Naive B cell (primary cell): ENCODE measurements around the gene STARD10. TPM values are rescaled to one million over a fixed set of nuclear protein-coding genes. Genes with fewer than 3 reads are reported as not detected.

Experiments used
- ATAC-seq, 2 donors: fragments of 150-1000 bp; cut with Tn5 transposase; 2 replicates each; pipeline ENCODE4 v1.10.0; 2021; ENCODE audit warnings: low read depth in 2 of 2, mild to moderate bottlenecking in 2 of 2, moderate library complexity in 2 of 2
- DNase-seq: peaks from one replicate; pipeline ENCODE4 v3.0.0; 2022
- H3K27ac Mint-ChIP-seq, 6 donors: one replicate each; pipeline ENCODE4 v1.8.0; 2020 to 2022; ENCODE audit warnings: mild to moderate bottlenecking in 6 of 6, mixed read lengths in 6 of 6, moderate library complexity in 5 of 6, inconsistent platforms in 2 of 6
- H3K27me3 Mint-ChIP-seq, 3 donors: one replicate each; pipeline ENCODE4 v1.8.0; 2021 to 2022; ENCODE audit warnings: mixed read lengths in 3 of 3, mild to moderate bottlenecking in 1 of 3
- H3K36me3 Mint-ChIP-seq, 2 donors: one replicate each; pipeline ENCODE4 v1.8.0; 2020 to 2022; ENCODE audit warnings: mixed read lengths in 2 of 2, inconsistent platforms in 1 of 2, mild to moderate bottlenecking in 1 of 2
- H3K4me1 Mint-ChIP-seq, 3 donors: one replicate each; pipeline ENCODE4 v1.8.0; 2020 to 2022; ENCODE audit warnings: mixed read lengths in 3 of 3, inconsistent platforms in 1 of 3, mild to moderate bottlenecking in 1 of 3, moderate library complexity in 1 of 3
- H3K4me3 Mint-ChIP-seq, 8 donors: one replicate each; pipeline ENCODE4 v1.8.0; 2020 to 2022; ENCODE audit warnings: mild to moderate bottlenecking in 8 of 8, mixed read lengths in 8 of 8, moderate library complexity in 8 of 8, inconsistent platforms in 2 of 8
- H3K9me3 Mint-ChIP-seq, 7 donors: one replicate each; pipeline ENCODE4 v1.8.0; 2020 to 2022; ENCODE audit warnings: mixed read lengths in 7 of 7, mild to moderate bottlenecking in 5 of 7, inconsistent platforms in 2 of 7, moderate library complexity in 1 of 7
- polyA plus RNA-seq, 6 donors: library from polyadenylated mRNA; unstranded; fragments of 300-500 nt; fragmentation: Illumina TruSeq; gene quantifications; one replicate each; pipeline ENCODE4 v1.2.3, GENCODE V29; 2021; ENCODE audit warnings: low read depth in 6 of 6

STARD10 gene
- polyA plus RNA-seq, 6 donors from 2014 or later = 24.3 to 39.2 (median 30.7) TPM

DNA sequence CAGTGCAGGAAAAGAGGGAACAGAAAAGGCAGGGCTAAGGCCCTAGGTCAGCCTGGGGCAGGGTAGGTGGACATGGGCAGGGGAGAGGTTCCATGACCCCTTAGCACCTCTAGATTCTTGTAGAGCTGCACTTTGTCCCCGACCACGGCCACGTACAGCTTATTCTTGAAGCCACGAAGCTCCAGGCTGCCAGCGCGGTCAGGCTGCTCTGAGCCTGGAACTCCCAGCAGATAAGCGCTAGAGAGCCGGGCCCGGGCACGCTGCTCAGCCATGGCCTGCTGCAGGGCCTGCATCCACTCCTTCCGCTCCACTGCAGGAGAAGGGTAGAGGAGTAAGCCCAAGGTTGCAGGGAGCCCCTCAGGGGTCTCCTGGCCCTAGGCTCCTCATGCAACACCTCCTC lies 83.6 kb downstream of the STARD10 start:
- ATAC-seq (no peak), DNase-seq (no peak)
- H3K27ac Mint-ChIP-seq = peak overlapping the region in 1 of 6 donors; percentile 58
- H3K27me3 Mint-ChIP-seq = no peaks in the 10 kb centered on the region
- peaks cover 5 to 51% of the 10 kb centered on the region in 2 donors for H3K36me3 Mint-ChIP-seq
- no peak overlapping the region for H3K4me3 Mint-ChIP-seq
- H3K9me3 Mint-ChIP-seq = no peaks in the 10 kb centered on the region
- peaks cover 13 to 51% (median 46%) of the 10 kb centered on the region in 3 donors for H3K4me1 Mint-ChIP-seq

- Mint-ChIP-seq H3K27me3 (no peaks in the 10 kb centered on the region), H3K9me3 (no peaks in the 10 kb centered on the region), H3K27ac (peak overlapping the region in 2 of 6 donors; percentile 54 to 58), H3K4me1 (peaks cover 9 to 49% (median 40%) of the 10 kb centered on the region in 3 donors), H3K36me3 (peaks cover 5 to 51% of the 10 kb centered on the region in 2 donors), H3K4me3 (no peak overlapping the region)
- no peak for ATAC-seq
- DNase-seq = no peak
These were observed 84.2 kb downstream of the STARD10 start for GRCh38 chr11:72709478-72710238.

DNA sequence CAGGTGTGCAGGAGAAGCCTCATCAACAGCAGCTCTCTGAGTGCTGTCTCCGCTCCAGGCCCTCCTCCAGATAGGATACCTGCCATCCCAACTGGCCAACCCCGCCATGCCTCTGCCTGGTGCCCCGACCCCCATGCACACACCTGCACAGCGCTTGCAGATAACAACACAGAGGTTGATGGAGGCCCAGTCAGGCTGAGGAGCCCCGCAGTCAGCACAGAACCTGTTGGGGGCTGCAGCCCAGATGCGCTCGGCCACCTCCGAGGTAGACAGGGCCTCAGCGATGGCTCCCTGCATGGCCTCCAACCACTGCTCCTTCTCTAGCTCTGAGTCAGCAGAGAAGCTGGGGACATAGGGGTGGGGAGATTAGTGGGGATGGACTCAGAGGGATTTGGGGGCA lies 86.8 kb downstream of the STARD10 start:
- Mint-ChIP-seq H3K27me3 (no peaks in the 10 kb centered on the region), H3K4me1 (peaks cover 2 to 38% (median 35%) of the 10 kb centered on the region in 3 donors), H3K36me3 (peaks cover 5 to 44% of the 10 kb centered on the region in 2 donors), H3K4me3 (no peak overlapping the region), H3K27ac (peak overlapping the region in 2 of 6 donors; percentile 29 to 53), H3K9me3 (no peaks in the 10 kb centered on the region)
- no peak for ATAC-seq
- no peak for DNase-seq

DNA sequence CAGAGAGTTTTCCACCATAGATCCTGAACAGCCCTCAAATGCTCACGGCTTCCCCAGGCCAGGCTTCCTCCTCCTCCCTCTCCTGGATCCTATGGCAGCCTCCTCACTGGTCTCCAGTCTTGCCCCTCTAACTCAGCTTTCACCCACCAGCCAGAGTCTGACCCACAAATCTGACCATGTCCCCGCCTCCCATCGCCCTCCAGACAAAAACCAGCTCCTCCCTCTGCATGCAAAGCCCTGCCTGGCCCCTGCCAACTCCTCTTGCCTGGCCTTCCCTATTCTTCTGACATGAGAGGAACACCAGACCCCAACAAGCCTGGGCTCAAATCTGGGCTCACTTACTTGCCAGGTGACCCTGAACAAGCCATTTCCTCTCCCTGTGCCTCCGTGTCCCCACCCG lies 87.3 kb downstream of the STARD10 start:
- ATAC-seq (no peak), DNase-seq (no peak)
- Mint-ChIP-seq H3K9me3 (no peaks in the 10 kb centered on the region), H3K36me3 (peaks cover 5 to 44% of the 10 kb centered on the region in 2 donors), H3K27ac (peak overlapping the region in 3 of 6 donors; percentile 9 to 60 (median 53)), H3K4me3 (peak overlapping the region in 1 of 8 donors; percentile 14), H3K4me1 (peaks cover 2 to 38% (median 35%) of the 10 kb centered on the region in 3 donors), H3K27me3 (no peaks in the 10 kb centered on the region)

- H3K4me1 Mint-ChIP-seq = peaks cover 2 to 35% (median 31%) of the 10 kb centered on the region in 3 donors
- no peak for ATAC-seq
- H3K36me3 Mint-ChIP-seq = peaks cover 5 to 44% of the 10 kb centered on the region in 2 donors
- no peaks in the 10 kb centered on the region for H3K27me3 Mint-ChIP-seq
- peak overlapping the region in 2 of 6 donors; percentile 53 to 78 for H3K27ac Mint-ChIP-seq
- DNase-seq = no peak
- H3K9me3 Mint-ChIP-seq = no peaks in the 10 kb centered on the region
- no peak overlapping the region for H3K4me3 Mint-ChIP-seq
These were observed 88.1 kb downstream of the STARD10 start for GRCh38 chr11:72705442-72706365.

DNA sequence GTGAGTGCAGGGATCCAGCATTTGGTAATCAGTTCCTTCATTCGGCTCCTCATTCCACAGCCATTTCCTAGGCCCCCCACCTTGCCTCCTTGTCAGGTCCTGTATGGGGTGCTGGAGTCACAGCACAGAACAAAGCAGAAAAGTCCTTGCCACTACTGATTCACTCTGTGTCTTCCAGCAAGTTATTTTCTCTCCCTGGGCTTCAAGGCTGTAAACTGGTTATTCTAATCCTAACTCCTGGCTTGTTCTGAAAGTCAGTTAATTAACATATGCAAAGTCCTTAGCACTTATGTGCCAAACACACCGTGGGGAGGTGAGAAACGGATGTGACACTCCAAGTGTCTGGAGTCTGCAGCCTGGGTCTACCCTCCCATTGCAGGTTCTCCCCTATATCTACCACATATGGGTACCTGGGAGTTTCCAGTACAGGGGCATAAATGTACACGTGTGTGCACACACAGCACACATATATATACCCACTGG lies 89.0 kb downstream of the STARD10 start:
- Mint-ChIP-seq H3K4me1 (peaks cover 7 to 34% (median 30%) of the 10 kb centered on the region in 3 donors), H3K9me3 (no peaks in the 10 kb centered on the region), H3K27me3 (no peaks in the 10 kb centered on the region), H3K4me3 (no peak overlapping the region), H3K36me3 (peaks cover 5 to 46% of the 10 kb centered on the region in 2 donors), H3K27ac (peak overlapping the region in 2 of 6 donors; percentile 71)
- no peak for ATAC-seq
- no peak for DNase-seq

Other genes with a start within 250 kb of the STARD10 start
- under 1 TPM in 3 of 6 donors, not detected in 3; 0.18 to 0.44 (median 0.36) TPM for gene PDE2A, start 119.6 kb downstream of the STARD10 start, polyA plus RNA-seq
- gene ARAP1, start 41.6 kb downstream of the STARD10 start, polyA plus RNA-seq = 10 to 100 TPM in 5 of 6 donors, 1 to 10 TPM in 1; 3.3 to 30.2 (median 14.0) TPM
- gene ATG16L2, start 20.4 kb upstream of the STARD10 start, polyA plus RNA-seq = 10 to 100 TPM; 19.1 to 35.5 (median 21.3) TPM